AG09309 (cell line): ENCODE data around the gene PLEKHA5.
A peak's percentile ranks its signal among the peaks of the same experiment; 100 is the strongest.

Experiments
- DNase-seq: peaks from one replicate; pipeline ENCODE4 v3.0.0-alpha.2; 2010; ENCODE audit warnings: low read depth
- H3K4me3 ChIP-seq: 2 replicates; pipeline ENCODE4 v1.5.1; 2011; ENCODE audit warnings: mild to moderate bottlenecking, low read depth, low read length, moderate library complexity; ENCODE audit not compliant: control insufficient read depth
- TF ChIP-seq, protein P1 (sequence below): IDR thresholded peaks from 2 replicates; pipeline ENCODE4 v1.5.1; 2011; ENCODE audit warnings: mild to moderate bottlenecking, low read depth, low read length, inconsistent platforms; ENCODE audit not compliant: insufficient read depth, control insufficient read depth; ENCODE audit errors: missing control alignments

PLEKHA5 gene

DNA sequence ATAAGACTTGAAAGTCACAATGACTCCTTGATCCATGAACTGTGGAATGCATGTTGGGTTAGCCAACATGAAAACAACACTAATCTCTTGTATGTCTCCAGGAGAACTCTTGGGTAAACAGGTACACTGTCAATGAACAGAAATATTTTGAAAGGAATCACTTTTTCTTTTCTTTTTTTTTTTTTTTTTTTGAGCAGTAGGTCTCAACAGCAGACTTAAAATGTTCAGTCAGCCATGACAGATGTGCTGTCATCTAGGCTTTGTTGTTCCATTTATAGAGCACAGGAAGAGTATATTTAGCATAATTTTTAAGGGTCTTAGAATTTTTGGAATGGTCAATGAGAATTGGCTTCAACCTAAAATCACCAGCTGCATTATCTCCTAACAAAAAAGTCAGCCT, 2.3 kb upstream of the PLEKHA5 start:
- DNase-seq = no peak
- H3K4me3 ChIP-seq = no peak overlapping the region
- TF ChIP-seq, protein P1, sequence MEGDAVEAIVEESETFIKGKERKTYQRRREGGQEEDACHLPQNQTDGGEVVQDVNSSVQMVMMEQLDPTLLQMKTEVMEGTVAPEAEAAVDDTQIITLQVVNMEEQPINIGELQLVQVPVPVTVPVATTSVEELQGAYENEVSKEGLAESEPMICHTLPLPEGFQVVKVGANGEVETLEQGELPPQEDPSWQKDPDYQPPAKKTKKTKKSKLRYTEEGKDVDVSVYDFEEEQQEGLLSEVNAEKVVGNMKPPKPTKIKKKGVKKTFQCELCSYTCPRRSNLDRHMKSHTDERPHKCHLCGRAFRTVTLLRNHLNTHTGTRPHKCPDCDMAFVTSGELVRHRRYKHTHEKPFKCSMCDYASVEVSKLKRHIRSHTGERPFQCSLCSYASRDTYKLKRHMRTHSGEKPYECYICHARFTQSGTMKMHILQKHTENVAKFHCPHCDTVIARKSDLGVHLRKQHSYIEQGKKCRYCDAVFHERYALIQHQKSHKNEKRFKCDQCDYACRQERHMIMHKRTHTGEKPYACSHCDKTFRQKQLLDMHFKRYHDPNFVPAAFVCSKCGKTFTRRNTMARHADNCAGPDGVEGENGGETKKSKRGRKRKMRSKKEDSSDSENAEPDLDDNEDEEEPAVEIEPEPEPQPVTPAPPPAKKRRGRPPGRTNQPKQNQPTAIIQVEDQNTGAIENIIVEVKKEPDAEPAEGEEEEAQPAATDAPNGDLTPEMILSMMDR = no peak

DNA sequence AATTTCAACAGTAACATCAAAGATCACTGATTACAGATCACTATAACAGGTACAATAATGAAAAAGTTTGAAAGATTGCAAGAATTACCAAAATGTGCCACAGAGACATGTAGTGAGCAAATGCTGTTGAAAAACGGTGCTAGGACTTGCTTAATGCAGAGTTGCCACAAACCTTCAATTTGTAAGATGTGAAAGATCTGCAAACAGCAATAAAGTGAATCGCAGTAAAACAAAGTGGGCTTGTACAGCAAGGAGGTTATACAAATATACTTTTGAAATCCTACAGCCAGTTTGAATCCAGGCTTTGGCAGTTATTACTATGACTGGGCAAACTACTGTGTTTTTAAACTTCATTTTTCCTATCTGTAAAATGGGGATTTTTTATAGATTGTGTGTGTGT, 1.0 kb upstream of the PLEKHA5 start:
- TF ChIP-seq, protein P1 = no peak
- no peak overlapping the region for H3K4me3 ChIP-seq
- DNase-seq = no peak

DNA sequence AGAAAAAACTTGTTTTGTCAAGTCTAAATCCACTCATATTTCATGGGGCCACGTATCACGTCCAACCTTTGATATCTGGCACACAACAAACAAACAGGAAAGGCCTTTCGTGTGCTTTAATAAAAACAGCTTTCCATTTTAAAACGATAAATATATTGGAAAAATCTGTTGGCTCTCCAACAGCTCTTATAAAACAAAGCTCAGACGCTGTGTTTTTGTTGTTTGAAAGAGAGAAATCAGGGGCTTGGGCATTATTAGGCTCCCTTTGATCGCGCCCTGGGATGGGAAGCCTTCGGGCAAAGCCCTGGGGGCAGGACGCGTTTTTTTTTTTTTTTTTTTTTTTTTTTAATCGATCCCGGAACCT, 429 bp upstream of the PLEKHA5 start:
- TF ChIP-seq, protein P1 = no peak
- H3K4me3 ChIP-seq = peak overlapping the region; percentile 36
- DNase-seq = no peak

DNA sequence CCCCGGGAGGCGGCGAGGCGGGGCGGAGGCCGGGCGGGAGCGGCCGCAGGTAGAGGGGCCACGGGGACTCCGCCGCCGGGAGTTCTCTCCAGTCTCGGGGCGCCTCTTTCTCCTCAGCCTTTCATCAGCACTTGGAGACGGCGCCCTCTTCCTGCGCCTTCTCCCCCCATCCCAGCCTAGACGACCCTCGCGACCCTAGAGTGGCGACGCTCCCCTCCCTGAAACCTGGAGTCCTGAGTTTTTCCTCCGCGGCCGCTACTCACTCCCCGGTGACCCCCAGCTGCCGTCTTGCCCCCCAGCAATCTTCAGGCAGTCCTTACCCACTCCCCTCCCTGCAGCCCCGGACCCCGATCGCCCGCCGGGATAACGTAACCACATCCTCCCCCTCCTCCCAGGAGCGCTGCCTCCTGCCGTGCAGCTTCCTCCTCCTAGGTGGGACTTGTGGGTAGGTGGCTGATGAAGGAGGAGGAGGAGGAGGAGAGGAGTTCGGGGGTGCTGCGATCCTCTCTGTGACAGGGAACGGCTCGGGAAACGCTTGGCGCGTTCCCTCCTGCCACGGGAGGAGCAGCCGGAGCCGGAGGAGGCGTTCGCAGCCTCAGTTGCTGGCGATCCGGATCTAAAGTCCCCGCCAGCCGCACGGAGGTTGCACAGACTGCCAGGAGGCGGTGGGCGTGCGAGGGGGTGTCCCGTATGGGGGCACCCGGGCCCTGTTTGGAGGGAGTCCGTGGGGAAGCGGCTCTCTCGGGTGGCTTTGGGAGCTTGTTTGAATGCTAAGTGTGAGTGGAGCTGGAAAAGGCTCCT, 891 bp downstream of the PLEKHA5 start:
- TF ChIP-seq, protein P1 = no peak
- DNase-seq = no peak
- peak overlapping the region; percentile 94 for H3K4me3 ChIP-seq

DNA sequence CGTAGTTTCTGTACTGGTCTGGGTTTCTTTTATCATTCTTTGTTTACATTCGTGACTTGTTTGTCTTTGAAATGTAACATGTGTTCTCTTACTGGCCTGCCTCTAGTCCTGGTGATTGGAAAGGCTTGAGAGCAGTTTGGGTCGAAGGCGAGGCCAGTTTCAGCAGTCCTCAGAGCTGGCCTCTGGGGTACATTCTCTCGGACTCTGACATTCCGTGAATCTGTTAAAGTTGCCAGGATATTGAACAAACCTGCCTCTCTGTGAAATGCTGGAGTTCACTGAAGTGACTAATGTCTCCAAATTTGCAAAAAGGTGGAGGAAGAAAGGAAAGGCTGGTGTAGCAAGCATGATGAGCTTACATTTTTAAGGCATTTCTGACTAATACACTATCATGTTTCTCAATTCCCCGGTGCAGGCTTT, 1.5 kb downstream of the PLEKHA5 start:
- H3K4me3 ChIP-seq = peak overlapping the region; percentile 94
- DNase-seq = no peak
- TF ChIP-seq, protein P1 = peak; percentile 3

DNA sequence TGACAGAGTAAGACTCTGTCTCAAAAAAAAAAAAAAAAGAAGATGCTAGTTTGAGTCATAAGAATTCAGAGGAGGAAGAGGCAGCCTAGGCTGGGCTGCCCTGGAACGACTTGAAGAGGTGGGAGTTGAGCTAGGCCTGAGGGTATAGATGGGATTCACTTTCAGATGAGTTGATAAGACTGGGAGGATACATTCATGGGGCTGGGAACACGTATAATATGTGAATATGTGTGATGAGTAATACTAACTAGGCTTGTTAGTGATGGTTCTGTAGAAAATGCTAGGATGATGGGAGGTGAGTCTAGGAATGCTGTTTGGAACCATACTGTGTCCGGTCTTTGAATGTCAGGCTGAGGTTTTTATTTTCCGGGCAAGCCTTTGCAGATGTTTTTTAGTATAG, 9.0 kb downstream of the PLEKHA5 start:
- peak; percentile 61 for DNase-seq
- no peak overlapping the region for H3K4me3 ChIP-seq
- TF ChIP-seq, protein P1 = no peak
